GM13977 (cell line): ENCODE data around the gene TOR4A.
A peak's percentile ranks its signal among the peaks of the same experiment; 100 is the strongest.

Experiments
- DNase-seq: peaks from one replicate; pipeline ENCODE4 v3.0.0; 2012; ENCODE audit warnings: low spot score
- CTCF ChIP-seq: IDR thresholded peaks from 2 replicates; pipeline ENCODE4 v1.5.1; 2012; ENCODE audit warnings: mild to moderate bottlenecking, control low read depth; ENCODE audit not compliant: insufficient read depth; ENCODE audit errors: extremely low read depth, missing control alignments
- in situ Hi-C: fragments of 300-500 bp; cut with MboI; formaldehyde crosslinking; loops from one replicate; pipeline ENCODE4 v1.12.0; 2022; ENCODE audit warnings: low sequenced_read_pairs, low pct_unique_long_range_greater_than_20kb, mixed read lengths, inconsistent platforms; ENCODE audit not compliant: unreplicated experiment

TOR4A gene

GRCh38 chr9:137297966-137298365 lies 20.4 kb downstream of the TOR4A start:
- TF ChIP-seq CTCF = no peak
- in situ Hi-C loops = loop anchor here (10.0 kb wide), 1 partner anchor 107 kb away; no protein-coding TSS in a partner anchor
- DNase-seq = no peak

GRCh38 chr9:137298401-137299202 lies 21.1 kb downstream of the TOR4A start:
- in situ Hi-C loops = loop anchor here (10.0 kb wide), 1 partner anchor 106 kb away; no protein-coding TSS in a partner anchor
- DNase-seq = no peak
- no peak for TF ChIP-seq CTCF

GRCh38 chr9:137299203-137299565 lies 21.7 kb downstream of the TOR4A start:
- in situ Hi-C loops = loop anchor here (10.0 kb wide), 1 partner anchor 106 kb away; no protein-coding TSS in a partner anchor
- DNase-seq = no peak
- no peak for TF ChIP-seq CTCF

GRCh38 chr9:137299938-137300337 lies 22.4 kb downstream of the TOR4A start:
- no peak for TF ChIP-seq CTCF
- in situ Hi-C loops = loop anchor here (10.0 kb wide), 1 partner anchor 105 kb away; no protein-coding TSS in a partner anchor
- no peak for DNase-seq

GRCh38 chr9:137300567-137301080 lies 23.1 kb downstream of the TOR4A start:
- no peak for TF ChIP-seq CTCF
- DNase-seq = no peak
- in situ Hi-C loops = no loop called here

GRCh38 chr9:137301081-137301947 lies 23.8 kb downstream of the TOR4A start:
- in situ Hi-C loops = no loop called here
- peak; percentile 61 for TF ChIP-seq CTCF

More at GRCh38 chr9:137301081-137301947, 23.8 kb downstream of the TOR4A start:
- no peak for DNase-seq
